NCI-H446 treated with DMSO at 0.1 percent for 48 hours (cell line): ENCODE measurements around the gene LRRD1.
"Not testable (repeated sequence)": the region's sequence is repeated elsewhere in the genome, so short reads cannot be mapped to it uniquely, and the experiment has no call there.

Experiments used
- DNase-seq: peaks from one replicate; lab custom pipeline; 2025; lab: John Stamatoyannopoulos, UW

The LRRD1 gene

GRCh38 chr7:92141161-92141560, 37.8 kb downstream of the LRRD1 start:
- no peak for DNase-seq

- no peak for DNase-seq
These were observed 41.4 kb downstream of the LRRD1 start for GRCh38 chr7:92137557-92137956.

GRCh38 chr7:92135052-92135889, 43.7 kb downstream of the LRRD1 start:
- no peak for DNase-seq

- DNase-seq, result peak; percentile 87
These were observed 44.5 kb downstream of the LRRD1 start, which contains the start of gene CYP51A1 for GRCh38 chr7:92134271-92135051. Gene CYP51A1, minus strand, starts transcription at chr7:92134477. Its CDS starts 113 bp downstream, at chr7:92134364.

GRCh38 chr7:92133737-92134270, 45.1 kb downstream of the LRRD1 start:
- DNase-seq, result no peak

- no peak for DNase-seq
These were observed 45.7 kb downstream of the LRRD1 start for GRCh38 chr7:92133133-92133736.

- no peak for DNase-seq
These were observed 47.1 kb downstream of the LRRD1 start for GRCh38 chr7:92131764-92132330.

- no peak for DNase-seq
These were observed 47.8 kb downstream of the LRRD1 start for GRCh38 chr7:92131093-92131492.

- no peak for DNase-seq
These were observed 57.3 kb downstream of the LRRD1 start for GRCh38 chr7:92121681-92122080.

- DNase-seq, result no peak
These were observed 59.7 kb downstream of the LRRD1 start for GRCh38 chr7:92119213-92119759.

GRCh38 chr7:92116949-92117348, 62.0 kb downstream of the LRRD1 start:
- DNase-seq, result no peak

- DNase-seq, result no peak
These were observed 63.1 kb downstream of the LRRD1 start for GRCh38 chr7:92115821-92116220.

- no peak for DNase-seq
These were observed 68.1 kb downstream of the LRRD1 start for GRCh38 chr7:92110857-92111256.

- no peak for DNase-seq
These were observed 70.1 kb downstream of the LRRD1 start for GRCh38 chr7:92108821-92109220.

- DNase-seq, result not testable (repeated sequence)
These were observed 76.1 kb downstream of the LRRD1 start for GRCh38 chr7:92102862-92103261.

GRCh38 chr7:92100534-92100933, 78.4 kb downstream of the LRRD1 start:
- DNase-seq, result no peak

GRCh38 chr7:92095380-92095779, 83.6 kb downstream of the LRRD1 start:
- DNase-seq, result no peak
